GM21529 (cell line): Measurements from ENCODE around the gene TMEM98.
"Not testable (repeated sequence)": the region's sequence is repeated elsewhere in the genome, so short reads cannot be mapped to it uniquely, and the experiment has no call there.

Source experiments
- ATAC-seq: cut with Tn5 transposase; IDR thresholded peaks from one replicate; pipeline ENCODE4 v1.9.1; 2021; ENCODE audit not compliant: unreplicated experiment

The TMEM98 gene

GRCh38 chr17:32914181-32914580 is 13.8 kb upstream of the TMEM98 start:
- ATAC-seq, result no peak

GRCh38 chr17:32915245-32915644 is 12.7 kb upstream of the TMEM98 start:
- ATAC-seq, result no peak

GRCh38 chr17:32916134-32916533 is 11.8 kb upstream of the TMEM98 start:
- ATAC-seq, result no peak

- ATAC-seq, result no peak
Observed at GRCh38 chr17:32917081-32917480, 10.9 kb upstream of the TMEM98 start.

- no peak for ATAC-seq
Observed at GRCh38 chr17:32917842-32918241, 10.1 kb upstream of the TMEM98 start.

GRCh38 chr17:32919876-32920275 is 8.1 kb upstream of the TMEM98 start:
- ATAC-seq, result not testable (repeated sequence)

GRCh38 chr17:32920293-32920692 is 7.7 kb upstream of the TMEM98 start:
- ATAC-seq, result no peak

- no peak for ATAC-seq
Observed at GRCh38 chr17:32921017-32921416, 6.9 kb upstream of the TMEM98 start.

GRCh38 chr17:32923905-32924304 is 4.0 kb upstream of the TMEM98 start:
- ATAC-seq, result not testable (repeated sequence)

- ATAC-seq, result no peak
Observed at GRCh38 chr17:32926183-32926582, 1.8 kb upstream of the TMEM98 start.

- ATAC-seq, result not testable (repeated sequence)
Observed at GRCh38 chr17:32926789-32927188, 1.2 kb upstream of the TMEM98 start.

GRCh38 chr17:32927201-32927723 is 691 bp upstream of the TMEM98 start:
- no peak for ATAC-seq

GRCh38 chr17:32928586-32929535 is 908 bp downstream of the TMEM98 start:
- ATAC-seq, result no peak

- no peak for ATAC-seq
Observed at GRCh38 chr17:32929588-32929987, 1.6 kb downstream of the TMEM98 start.

- no peak for ATAC-seq
Observed at GRCh38 chr17:32930512-32930911, 2.6 kb downstream of the TMEM98 start.

- ATAC-seq, result no peak
Observed at GRCh38 chr17:32931686-32932085, 3.7 kb downstream of the TMEM98 start.

GRCh38 chr17:32933881-32934280 is 5.9 kb downstream of the TMEM98 start:
- no peak for ATAC-seq

- no peak for ATAC-seq
Observed at GRCh38 chr17:32935726-32936125, 7.8 kb downstream of the TMEM98 start.

- no peak for ATAC-seq
Observed at GRCh38 chr17:32936186-32936893, 8.4 kb downstream of the TMEM98 start.

- no peak for ATAC-seq
Observed at GRCh38 chr17:32936894-32937500, 9.0 kb downstream of the TMEM98 start.

- no peak for ATAC-seq
Observed at GRCh38 chr17:32940706-32941390, 12.9 kb downstream of the TMEM98 start.
